Liver (tissue), 9 donors: ENCODE results near the gene IL22RA1. TPM values are rescaled to one million over a fixed set of nuclear protein-coding genes. Genes with fewer than 3 reads are reported as not detected.

Source experiments
- DNase-seq: peaks from one replicate; pipeline ENCODE4 v3.0.0-alpha.2; 2017; ENCODE audit warnings: low spot score
- H3K27ac ChIP-seq, 2 donors: one replicate each; pipeline ENCODE4 v1.7.0; 2013; ENCODE audit warnings: inconsistent platforms in 2 of 2, low read length in 2 of 2, control low read depth in 1 of 2, low read depth in 1 of 2, mild to moderate bottlenecking in 1 of 2
- H3K27me3 ChIP-seq, 4 donors: one replicate each; pipeline versions ENCODE4 v1.6.1 to v1.7.0; 2013; ENCODE audit warnings: low read length in 3 of 4, inconsistent platforms in 1 of 4, mild to moderate bottlenecking in 1 of 4, moderate library complexity in 1 of 4; ENCODE audit not compliant: control insufficient read depth in 4 of 4, insufficient read depth in 4 of 4
- H3K36me3 ChIP-seq, 4 donors: one replicate each; pipeline versions ENCODE4 v1.6.1 to v1.7.0; 2013; ENCODE audit warnings: low read length in 3 of 4, mild to moderate bottlenecking in 3 of 4, low read depth in 1 of 4, moderate library complexity in 1 of 4; ENCODE audit not compliant: control insufficient read depth in 4 of 4, insufficient read depth in 3 of 4
- H3K4me1 ChIP-seq, 4 donors: one replicate each; pipeline versions ENCODE4 v1.6.1 to v1.7.0; 2013; ENCODE audit warnings: low read length in 3 of 4, mild to moderate bottlenecking in 3 of 4, moderate library complexity in 1 of 4; ENCODE audit not compliant: control insufficient read depth in 4 of 4, insufficient read depth in 4 of 4
- H3K4me3 ChIP-seq, 3 donors: one replicate each; pipeline versions ENCODE4 v1.6.1 to v1.7.0; 2013; ENCODE audit warnings: low read length in 3 of 3, control low read depth in 1 of 3, low read depth in 1 of 3, mild to moderate bottlenecking in 1 of 3
- H3K9ac ChIP-seq, 2 donors: one replicate each; pipeline ENCODE4 v1.7.0; 2013; ENCODE audit warnings: low read length in 2 of 2, mild to moderate bottlenecking in 2 of 2, moderate library complexity in 2 of 2, control low read depth in 1 of 2, low read depth in 1 of 2
- H3K9me3 ChIP-seq, 4 donors: one replicate each; pipeline versions ENCODE4 v1.6.1 to v1.7.0; 2013; ENCODE audit warnings: low read length in 3 of 4; ENCODE audit not compliant: control insufficient read depth in 4 of 4
- EGR1 ChIP-seq, 2 donors: IDR thresholded peaks; 2 replicates each; pipeline ENCODE4 v1.6.1; 2016 to 2018; ENCODE audit warnings: antibody characterized with exemption in 2 of 2, low read depth in 2 of 2
- FOXA1 ChIP-seq: IDR thresholded peaks from 2 replicates; pipeline ENCODE4 v1.6.1; 2016; ENCODE audit warnings: antibody characterized with exemption
- FOXA2 ChIP-seq: IDR thresholded peaks from 2 replicates; pipeline ENCODE4 v1.6.1; 2016; ENCODE audit warnings: antibody characterized with exemption
- HNF4A ChIP-seq, 2 donors: conservative IDR thresholded peaks; 2 replicates each; pipeline ENCODE4 v1.6.1; 2016; ENCODE audit warnings: antibody characterized with exemption in 2 of 2, mild to moderate bottlenecking in 2 of 2
- HNF4G ChIP-seq: IDR thresholded peaks from 2 replicates; pipeline ENCODE4 v1.6.1; 2016; ENCODE audit warnings: antibody characterized with exemption
- JUND ChIP-seq, 2 donors: IDR thresholded peaks; 2 replicates each; pipeline ENCODE4 v1.6.1; 2016; ENCODE audit warnings: antibody characterized with exemption in 2 of 2
- MAX ChIP-seq: IDR thresholded peaks from 2 replicates; pipeline ENCODE4 v1.6.1; 2016; ENCODE audit warnings: antibody characterized with exemption
- RAD21 ChIP-seq, 2 donors: IDR thresholded peaks; 2 replicates each; pipeline ENCODE4 v1.6.1; 2016; ENCODE audit warnings: antibody characterized with exemption in 2 of 2, mild to moderate bottlenecking in 2 of 2
- REST ChIP-seq: IDR thresholded peaks from 2 replicates; pipeline ENCODE4 v1.6.1; 2016; ENCODE audit warnings: antibody characterized with exemption, mild to moderate bottlenecking
- RXRA ChIP-seq, 2 donors: IDR thresholded peaks; 2 replicates each; pipeline ENCODE4 v1.6.1; 2017 to 2018; ENCODE audit warnings: antibody characterized with exemption in 2 of 2, mild to moderate bottlenecking in 1 of 2
- SP1 ChIP-seq: IDR thresholded peaks from 2 replicates; pipeline ENCODE4 v1.6.1; 2018; ENCODE audit warnings: antibody characterized with exemption, mild to moderate bottlenecking
- YY1 ChIP-seq: IDR thresholded peaks from 2 replicates; pipeline ENCODE4 v1.6.1; 2016; ENCODE audit warnings: antibody characterized with exemption, mild to moderate bottlenecking
- ZBTB33 ChIP-seq: IDR thresholded peaks from 2 replicates; pipeline ENCODE4 v1.6.1; 2016; ENCODE audit warnings: antibody characterized with exemption
- WGBS: extraction: QIAGEN DNeasy Blood & Tissue Kit; methylation state at CpG from one replicate; pipeline ENCODE4 v1.1.7; 2013; 5-methylcytosine and 5-hydroxymethylcytosine counted together
- polyA plus RNA-seq, 2 donors: library from polyadenylated mRNA; stranded (reverse) in 1 of 2; unstranded in 1 of 2; fragments of 200-250 nt in 1 of 2; fragments of >200 nt in 1 of 2; fragmentation: Nextera tagmentation in 1 of 2; extraction: Ambion mirVana in 1 of 2; gene quantifications; one replicate each; pipeline versions ENCODE4 v1.2.1 to v1.2.3, GENCODE V29; 2013 to 2015
- total RNA-seq, 2 donors: library from RNA; depleted of rRNA; stranded (reverse); fragments of >200 nt; gene quantifications; one replicate each; pipeline ENCODE4 v1.2.3, GENCODE V29; 2014
- donor health status: healthy.
- donor health status: healthy.
- donor health status: healthy.
- donor health status: healthy.
- donor health status: healthy.

Gene IL22RA1
- total and polyA plus RNA-seq, 4 donors: 2.1 to 4.5 (median 3.4) TPM

- no peak for DNase-seq
- Histone ChIP-seq H3K4me3 (no peak overlapping the region), H3K27ac (no peak overlapping the region), H3K9me3 (no peaks in the 10 kb centered on the region), H3K9ac (no peak overlapping the region), H3K36me3 (no peaks in the 10 kb centered on the region), H3K4me1 (no peaks in the 10 kb centered on the region), H3K27me3 (no peaks in the 10 kb centered on the region)
- TF ChIP-seq YY1 (no peak), EGR1 (IDR thresholded peaks at IDR 0.05; ENCODE audit: low read depth in 2 of 2) (no peak), ZBTB33 (no peak)
- 88% methylated on average over 19 of the region's 19 CpGs for WGBS
Measured at GRCh38 chr1:24105368-24106160, 37.4 kb downstream of the IL22RA1 start.

- WGBS: 93% methylated on average over 7 of the region's 7 CpGs
- DNase-seq: no peak
- H3K4me1 ChIP-seq: no peaks in the 10 kb centered on the region
- H3K36me3 ChIP-seq: no peaks in the 10 kb centered on the region
- H3K27me3 ChIP-seq: no peaks in the 10 kb centered on the region
- TF ChIP-seq JUND (IDR thresholded peaks at IDR 0.05) (no peak), RAD21 (IDR thresholded peaks at IDR 0.05) (no peak), FOXA2 (no peak), MAX (no peak), ZBTB33 (no peak), HNF4G (no peak), FOXA1 (no peak), SP1 (no peak), RXRA (IDR thresholded peaks at IDR 0.05) (no peak), REST (no peak), HNF4A (conservative IDR thresholded peaks at IDR 0.05) (no peak)
- H3K4me3 ChIP-seq: no peak overlapping the region
- no peak overlapping the region for H3K27ac ChIP-seq
- H3K9ac ChIP-seq: no peak overlapping the region
- no peaks in the 10 kb centered on the region for H3K9me3 ChIP-seq
Measured at GRCh38 chr1:24104854-24105253, 38.1 kb downstream of the IL22RA1 start.
